Nephron progenitor cell (in vitro differentiated cells): ENCODE results near the gene VOPP1.

ENCODE experiments used
- DNase-seq: peaks from one replicate; pipeline ENCODE4 v3.0.0; 2021
- H3K27ac Mint-ChIP-seq: 2 replicates; pipeline ENCODE4 v1.8.0; 2021; ENCODE audit warnings: mild to moderate bottlenecking, moderate library complexity, mixed read lengths
- H3K27me3 Mint-ChIP-seq: 2 replicates; pipeline ENCODE4 v1.8.0; 2021; ENCODE audit warnings: mild to moderate bottlenecking, low read depth, mixed read lengths; ENCODE audit not compliant: poor library complexity
- H3K36me3 Mint-ChIP-seq: 2 replicates; pipeline ENCODE4 v1.8.0; 2021; ENCODE audit warnings: low read depth, mixed read lengths
- H3K4me1 Mint-ChIP-seq: 2 replicates; pipeline ENCODE4 v1.8.0; 2021; ENCODE audit warnings: mixed read lengths
- H3K4me3 Mint-ChIP-seq: 2 replicates; pipeline ENCODE4 v1.8.0; 2021; ENCODE audit warnings: mild to moderate bottlenecking, moderate library complexity, mixed read lengths
- H3K9me3 Mint-ChIP-seq: 2 replicates; pipeline ENCODE4 v1.8.0; 2021; ENCODE audit warnings: mild to moderate bottlenecking, moderate library complexity, mixed read lengths
- CTCF ChIP-seq: fragments of 200-600 bp; sonication (generic); IDR thresholded peaks from 2 replicates; pipeline ENCODE4 v1.5.0; 2021; ENCODE audit warnings: antibody characterized with exemption

Gene VOPP1

GRCh38 chr7:55568613-55569268, 3.6 kb downstream of the VOPP1 start:
- no peak for DNase-seq
- H3K27ac Mint-ChIP-seq = no peak overlapping the region

GRCh38 chr7:55567571-55567970, 4.7 kb downstream of the VOPP1 start:
- Mint-ChIP-seq H3K4me1 (peaks cover 32% of the 10 kb centered on the region), H3K4me3 (no peak overlapping the region), H3K9me3 (no peaks in the 10 kb centered on the region), H3K27me3 (peaks cover 3% of the 10 kb centered on the region), H3K27ac (no peak overlapping the region), H3K36me3 (peaks cover 18% of the 10 kb centered on the region)
- TF ChIP-seq CTCF = no peak
- no peak for DNase-seq

More at GRCh38 chr7:55568613-55569268, 3.6 kb downstream of the VOPP1 start:
- Mint-ChIP-seq H3K4me1 (peaks cover 43% of the 10 kb centered on the region), H3K27me3 (peaks cover 14% of the 10 kb centered on the region), H3K9me3 (no peaks in the 10 kb centered on the region), H3K36me3 (peaks cover 16% of the 10 kb centered on the region), H3K4me3 (no peak overlapping the region)
- TF ChIP-seq CTCF = no peak

- Mint-ChIP-seq H3K4me3 (no peak overlapping the region), H3K36me3 (peaks cover 31% of the 10 kb centered on the region), H3K4me1 (peaks cover 32% of the 10 kb centered on the region), H3K9me3 (no peaks in the 10 kb centered on the region), H3K27me3 (peaks cover 3% of the 10 kb centered on the region), H3K27ac (no peak overlapping the region)
- no peak for TF ChIP-seq CTCF
- no peak for DNase-seq
Observed at GRCh38 chr7:55565681-55566080, 6.6 kb downstream of the VOPP1 start.

- Mint-ChIP-seq H3K9me3 (no peaks in the 10 kb centered on the region), H3K27me3 (no peaks in the 10 kb centered on the region), H3K36me3 (peaks cover 37% of the 10 kb centered on the region), H3K4me3 (no peak overlapping the region), H3K27ac (peak overlapping the region; percentile 85), H3K4me1 (peaks cover 22% of the 10 kb centered on the region)
- no peak for DNase-seq
- TF ChIP-seq CTCF = no peak
Observed at GRCh38 chr7:55563596-55564325, 8.5 kb downstream of the VOPP1 start.

GRCh38 chr7:55561690-55562089, 10.6 kb downstream of the VOPP1 start:
- Mint-ChIP-seq H3K4me1 (peaks cover 30% of the 10 kb centered on the region), H3K27ac (no peak overlapping the region), H3K9me3 (no peaks in the 10 kb centered on the region)

More at GRCh38 chr7:55561690-55562089, 10.6 kb downstream of the VOPP1 start:
- H3K27me3 Mint-ChIP-seq = no peaks in the 10 kb centered on the region
- no peak for DNase-seq
- H3K4me3 Mint-ChIP-seq = no peak overlapping the region
- H3K36me3 Mint-ChIP-seq = peaks cover 21% of the 10 kb centered on the region
- no peak for TF ChIP-seq CTCF
